C4-2B (cell line): ENCODE results near the gene TUBA4B.

Source experiments
- CTCF ChIP-seq: fragments of 450-650 bp; conservative IDR thresholded peaks from 2 replicates; pipeline ENCODE4 v1.5.1; 2017; ENCODE audit warnings: mild to moderate bottlenecking
- ZFX ChIP-seq: fragments of 450-650 bp; IDR thresholded peaks from 2 replicates; pipeline ENCODE4 v1.6.1; 2017

DNA sequence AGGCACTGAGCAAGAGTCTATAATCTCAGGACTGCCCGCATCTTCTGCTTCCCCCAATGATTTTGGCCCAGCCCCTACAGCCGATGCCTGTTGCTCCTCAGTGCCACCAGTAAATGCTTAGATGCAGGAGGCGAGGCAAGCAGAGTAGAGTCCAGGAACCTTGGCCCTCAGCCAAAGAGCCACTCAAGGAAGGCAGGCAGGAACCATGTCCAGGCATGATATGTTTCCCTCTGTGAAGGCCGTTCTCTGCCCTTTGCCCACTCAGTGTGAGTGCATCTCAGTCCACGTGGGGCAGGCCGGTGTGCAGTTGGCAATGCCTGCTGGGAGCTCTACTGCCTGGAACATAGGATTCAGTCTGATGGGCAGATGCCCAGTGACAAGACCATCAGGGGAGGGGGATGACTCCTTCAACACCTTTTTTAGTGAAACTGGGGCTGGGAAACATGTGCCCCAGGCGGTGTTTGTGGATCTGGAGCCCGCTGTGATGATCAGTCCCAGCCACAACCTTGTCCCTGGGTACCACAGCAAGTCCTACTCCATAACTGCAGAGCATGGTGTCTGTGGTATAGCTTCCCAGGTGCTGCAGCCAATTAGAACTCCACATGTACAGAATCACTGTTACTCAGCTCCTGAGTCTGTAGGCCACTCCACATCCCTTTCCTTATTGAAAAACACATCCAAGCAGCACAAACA is 16.5 kb downstream of the TUBA4B start:
- TF ChIP-seq CTCF (no peak), ZFX (no peak)
